GM12878 (cell line): Measurements from ENCODE around the gene IRF2BPL. TPM values are rescaled to one million over a fixed set of nuclear protein-coding genes. Genes with fewer than 3 reads are reported as not detected.

Experiments
- ATAC-seq: fragments of 200-7000 bp; cut with Tn5 transposase; 3 replicates; pipeline ENCODE4 v1.9.1; 2020; ENCODE audit warnings: mild to moderate bottlenecking, moderate library complexity
- BruUV-seq: library from RNA; stranded (reverse); fragments of 400-500 nt; replicated peaks from 2 replicates; lab custom pipeline; 2021; lab: Mats Ljungman, UMichigan
- CTCF ChIA-PET: fragments of 300-600 bp; sonication (Branson Sonifier 250); formaldehyde crosslinking; extraction: SDS; loops from one replicate; lab custom pipeline; 2021; ENCODE audit warnings: inconsistent platforms; lab: Yijun Ruan, JAX
- POLR2A ChIA-PET: fragments of 350-600 bp; formaldehyde crosslinking; extraction: SDS; loops from one replicate; lab custom pipeline; 2021; ENCODE audit warnings: inconsistent platforms; lab: Charles Lee
- RAD21 ChIA-PET: fragments of 300-600 bp; sonication (Branson Sonifier 250); formaldehyde crosslinking; loops from one replicate; lab custom pipeline; 2023; ENCODE audit warnings: antibody characterized with exemption; ENCODE audit not compliant: unreplicated experiment; lab: Charles Lee
- SMC1A ChIA-PET: fragments of 300-600 bp; sonication (Branson Sonifier 250); formaldehyde crosslinking; loops from one replicate; lab custom pipeline; 2023; ENCODE audit not compliant: unreplicated experiment, uncharacterized antibody; lab: Charles Lee
- DNase-seq: peaks from one replicate; pipeline ENCODE4 v3.0.0-alpha.2; 2011; ENCODE audit warnings: low read depth, low spot score
- FAIRE-seq: peaks from 3 replicates; lab custom pipeline; 2011; peaks lifted over from hg19 to GRCh38; lab: Jason Lieb, UNC
- H2AFZ ChIP-seq: 2 replicates; pipeline ENCODE4 v1.6.0; 2011; ENCODE audit warnings: low read depth, low read length, control low read depth; ENCODE audit not compliant: control insufficient read depth
- H3K27ac ChIP-seq: 2 replicates; pipeline ENCODE4 v1.5.1; 2011; ENCODE audit warnings: control low read depth; ENCODE audit not compliant: control insufficient read depth, insufficient read depth
- H3K27me3 ChIP-seq, 2 experiments: replicated peaks in 1 of 2; 2 replicates each; pipeline versions ENCODE4 v1.6.0 to v1.6.1; 2011; ENCODE audit warnings: low read length in 1 of 2; ENCODE audit not compliant: control insufficient read depth in 2 of 2, insufficient read depth in 2 of 2
- H3K36me3 ChIP-seq, 2 experiments: 2 replicates each; pipeline ENCODE4 v1.5.1; 2011; ENCODE audit warnings: low read length in 1 of 2; ENCODE audit not compliant: control insufficient read depth in 2 of 2, insufficient read depth in 2 of 2
- H3K4me1 ChIP-seq: 2 replicates; pipeline ENCODE4 v1.6.1; 2011; ENCODE audit warnings: mild to moderate bottlenecking, low read length, moderate library complexity, mixed read lengths; ENCODE audit not compliant: control insufficient read depth, insufficient read depth
- H3K4me2 ChIP-seq: 2 replicates; pipeline ENCODE4 v1.6.0; 2011; ENCODE audit warnings: control low read depth; ENCODE audit not compliant: control insufficient read depth, insufficient read depth
- H3K4me3 ChIP-seq: fragments of 200-600 bp; sonication (generic); 2 replicates; pipeline ENCODE4 v1.5.1; 2016
- H3K79me2 ChIP-seq: 2 replicates; pipeline ENCODE4 v1.6.0; 2011; ENCODE audit warnings: low read length; ENCODE audit not compliant: control insufficient read depth, insufficient read depth
- H3K9ac ChIP-seq: 2 replicates; pipeline ENCODE4 v1.8.0; 2011; ENCODE audit warnings: low read length, control low read depth, mixed read lengths; ENCODE audit not compliant: control insufficient read depth, insufficient read depth
- H3K9me3 ChIP-seq: replicated peaks from 3 replicates; pipeline ENCODE4 v1.5.1; 2011; ENCODE audit warnings: mild to moderate bottlenecking, low read length; ENCODE audit not compliant: control insufficient read depth, insufficient read depth
- H4K20me1 ChIP-seq: 2 replicates; pipeline ENCODE4 v1.6.0; 2011; ENCODE audit not compliant: control insufficient read depth, insufficient read depth
- CREB1 ChIP-seq: IDR thresholded peaks from 2 replicates; pipeline ENCODE4 v1.6.1; 2012; ENCODE audit warnings: low read depth, mild to moderate bottlenecking, inconsistent platforms
- CREM ChIP-seq: IDR thresholded peaks from 2 replicates; pipeline ENCODE4 v1.6.1; 2014; ENCODE audit warnings: antibody characterized with exemption, low read depth
- IRF4 ChIP-seq: IDR thresholded peaks from 2 replicates; pipeline ENCODE4 v1.6.1; 2011; ENCODE audit warnings: low read depth, low read length
- IRF5 ChIP-seq: fragments of 450-650 bp; IDR thresholded peaks from 2 replicates; pipeline ENCODE4 v1.6.1; 2017; ENCODE audit warnings: borderline replicate concordance
- YY1 ChIP-seq: IDR thresholded peaks from 2 replicates; pipeline ENCODE4 v1.6.1; 2011; ENCODE audit warnings: low read depth, mild to moderate bottlenecking, low read length
- WGBS: methylation state at CpG from one replicate; pipeline ENCODE4 v1.1.6; 2016; ENCODE audit warnings: low lambda C conversion rate; ENCODE audit not compliant: insufficient replicate concordance, insufficient coverage; ENCODE audit errors: missing lambda C conversion rate; 5-methylcytosine and 5-hydroxymethylcytosine counted together
- in situ Hi-C: fragments of 300-500 bp; cut with MboI; formaldehyde crosslinking; loops from 9 replicates; pipeline ENCODE4 v1.14.3; 2018; ENCODE audit warnings: mixed read lengths
- intact Hi-C: fragments of 100-400 bp; cut with micrococcal nuclease; formaldehyde crosslinking; loops from one replicate; pipeline ENCODE4 v1.14.2; 2022; ENCODE audit not compliant: unreplicated experiment
- polyA plus RNA-seq, 11 experiments: library from polyadenylated mRNA; depleted of rRNA in 4 of 11; unstranded in 6 of 11; stranded (reverse) in 5 of 11; fragments of >200 nt; fragmentation: Nextera tagmentation in 4 of 11; fragmentation: Illumina TruSeq in 1 of 11; extraction: Ambion mirVana in 4 of 11; extraction: Trizol in 1 of 11; gene quantifications; 1 replicate in 1 of 11; 2 replicates in 10 of 11; pipeline versions ENCODE4 v1.2.1 to v1.2.3, GENCODE V29; 2011 to 2016; ENCODE audit warnings: inconsistent platforms in 2 of 11, missing spikeins in 2 of 11, low read depth in 1 of 11
- total RNA-seq, 4 experiments: library from RNA; depleted of rRNA in 3 of 4; stranded (reverse); fragments of >200 nt in 3 of 4; fragmentation: Illumina TruSeq in 1 of 4; extraction: Trizol in 1 of 4; gene quantifications; 2 replicates each; pipeline versions ENCODE4 v1.2.1 to v1.2.3, GENCODE V29; 2013 to 2021

Gene IRF2BPL
- total and polyA plus RNA-seq, 10 of the 15 experiments (the other 5 are each of a cell fraction or from before 2014, with no cell fraction given): 1.2 to 34.5 (median 3.1) TPM

GRCh38 chr14:77046721-77047120 lies 18.2 kb upstream of the IRF2BPL start:
- POLR2A ChIA-PET: interaction anchor here (0.7 to 10.4 kb wide), 4 partner anchors 15 to 133 kb away, joined by 3 to 173 read pairs (median 77); partner anchors contain the start of gene IRF2BPL
- FAIRE-seq: no peak

More at GRCh38 chr14:77046721-77047120, 18.2 kb upstream of the IRF2BPL start:
- Histone ChIP-seq H3K9me3 (no peaks in the 10 kb centered on the region), H3K79me2 (no peaks in the 10 kb centered on the region), H3K27ac (no peak overlapping the region), H3K27me3 (no peaks in the 10 kb centered on the region), H3K9ac (no peak overlapping the region), H4K20me1 (no peaks in the 10 kb centered on the region), H2AFZ (no peak overlapping the region), H3K4me3 (no peak overlapping the region), H3K4me1 (peaks cover 29% of the 10 kb centered on the region), H3K4me2 (no peak overlapping the region), H3K36me3 (no peaks in the 10 kb centered on the region)
- CTCF ChIA-PET: interaction anchor here (1.1 to 8.9 kb wide), 5 partner anchors 7 to 133 kb away, joined by 3 to 72 read pairs (median 5); no protein-coding TSS in a partner anchor
- no peak for ATAC-seq
- in situ Hi-C loops: no loop called here
- TF ChIP-seq IRF4: no peak
- no peak for TF ChIP-seq CREB1
- no peak for TF ChIP-seq CREM
- no peak for TF ChIP-seq IRF5
- no peak for TF ChIP-seq YY1
- 74% methylated on average over 3 of the region's 3 CpGs for WGBS
- DNase-seq: no peak
- RAD21 ChIA-PET: interaction anchor here (0.8 to 7.7 kb wide), 7 partner anchors 8 to 133 kb away, joined by 3 to 86 read pairs (median 3); partner anchors contain the start of gene IRF2BPL
- SMC1A ChIA-PET: interaction anchor here (0.6 to 8.4 kb wide), 10 partner anchors 16 to 1289 kb away, joined by 3 to 172 read pairs (median 15); partner anchors contain the start of gene IRF2BPL
- intact Hi-C loops: no loop called here
- no TSS peak for BruUV-seq
